Esophagus squamous epithelium (tissue), 5 donors: ENCODE data around the gene ARHGEF17. TPM values are rescaled to one million over a fixed set of nuclear protein-coding genes. Genes with fewer than 3 reads are reported as not detected.
A peak's percentile ranks its signal among the peaks of the same experiment; 100 is the strongest.

ENCODE experiments used
- DNase-seq: peaks from one replicate; lab custom pipeline; 2025; lab: John Stamatoyannopoulos, UW
- H3K27ac ChIP-seq, 4 donors: fragments of 200-600 bp; sonication (generic); one replicate each; pipeline ENCODE4 v1.5.1; 2016 to 2019; ENCODE audit warnings: mild to moderate bottlenecking in 1 of 4
- H3K27me3 ChIP-seq, 4 donors: fragments of 200-600 bp; sonication (generic); 1 replicate in 3 of 4; 2 replicates in 1 of 4; pipeline versions ENCODE4 v1.5.1 to v1.6.0; 2017 to 2021; ENCODE audit warnings: antibody characterized with exemption in 1 of 4
- H3K36me3 ChIP-seq, 3 donors: fragments of 200-600 bp; sonication (generic); one replicate each; pipeline ENCODE4 v1.5.1; 2016 to 2019
- H3K4me1 ChIP-seq, 3 donors: fragments of 200-600 bp; sonication (generic); one replicate each; pipeline ENCODE4 v1.5.1; 2017 to 2019
- H3K4me3 ChIP-seq, 4 donors: fragments of 200-600 bp; sonication (generic); 1 replicate in 3 of 4; 2 replicates in 1 of 4; pipeline ENCODE4 v1.5.1; 2016 to 2019; ENCODE audit warnings: mild to moderate bottlenecking in 2 of 4, moderate library complexity in 1 of 4
- H3K9me3 ChIP-seq, 3 donors: fragments of 200-600 bp; sonication (generic); one replicate each; pipeline ENCODE4 v1.5.1; 2016 to 2019
- POLR2A ChIP-seq, 4 donors: fragments of 450-650 bp; IDR thresholded peaks; one replicate each; pipeline ENCODE4 v1.6.1; 2017; ENCODE audit warnings: antibody characterized with exemption in 4 of 4, mild to moderate bottlenecking in 4 of 4, moderate library complexity in 3 of 4
- WGBS, 2 donors: methylation state at CpG; one replicate each; pipeline ENCODE4 v1.1.5; 2018; 5-methylcytosine and 5-hydroxymethylcytosine counted together
- intact Hi-C: fragments of 100-400 bp; cut with DNase I; formaldehyde crosslinking; loops from one replicate; pipeline ENCODE4 v1.15.0; 2022
- total RNA-seq, 4 donors: library from RNA; depleted of rRNA; stranded (reverse); fragments of >200 nt; gene quantifications; one replicate each; pipeline ENCODE4 v1.1.0, GENCODE V29; 2016
- TF ChIP-seq, protein P1 (sequence below), 6 experiments: fragments of 450-650 bp in 4 of 6; fragments of 200-600 bp in 2 of 6; sonication (generic) in 2 of 6; IDR thresholded peaks; one replicate each; pipeline ENCODE4 v1.5.1; 2016 to 2019; ENCODE audit warnings: antibody characterized with exemption in 6 of 6, mild to moderate bottlenecking in 4 of 6, moderate library complexity in 4 of 6
- donor health status: DM: yes; HTN: yes; CAD: no.

Gene ARHGEF17
- total RNA-seq, 4 donors from 2014 or later, result 3.2 to 23.1 (median 5.4) TPM

DNA sequence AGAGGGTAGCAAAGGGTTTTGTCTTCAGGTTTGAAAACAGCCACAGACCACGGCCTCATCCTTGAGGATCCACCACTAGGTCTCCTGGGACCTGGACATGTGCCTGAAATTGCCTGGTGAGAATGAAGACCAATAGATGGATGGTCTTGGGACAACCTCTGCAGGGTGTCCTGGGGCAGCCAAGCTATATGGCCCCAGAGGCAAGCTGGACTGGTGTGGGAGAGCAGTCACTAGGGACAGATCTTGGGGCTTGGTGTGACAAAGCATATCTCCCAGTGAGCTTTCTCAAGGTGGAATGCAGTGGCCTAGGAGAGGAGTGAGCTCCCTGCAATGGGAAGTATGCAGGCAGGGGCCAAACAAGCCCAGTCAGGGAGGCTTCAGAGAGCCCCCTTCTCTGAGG is 22.4 kb upstream of the ARHGEF17 start:
- intact Hi-C loops, result no loop called here
- H3K4me3 ChIP-seq, result no peak overlapping the region
- 50% methylated on average over 1 of the region's 1 CpG; no CpG with 5 or more reads in 1 of the 2 donors for whole genome bisulfite sequencing, 2 donors

DNA sequence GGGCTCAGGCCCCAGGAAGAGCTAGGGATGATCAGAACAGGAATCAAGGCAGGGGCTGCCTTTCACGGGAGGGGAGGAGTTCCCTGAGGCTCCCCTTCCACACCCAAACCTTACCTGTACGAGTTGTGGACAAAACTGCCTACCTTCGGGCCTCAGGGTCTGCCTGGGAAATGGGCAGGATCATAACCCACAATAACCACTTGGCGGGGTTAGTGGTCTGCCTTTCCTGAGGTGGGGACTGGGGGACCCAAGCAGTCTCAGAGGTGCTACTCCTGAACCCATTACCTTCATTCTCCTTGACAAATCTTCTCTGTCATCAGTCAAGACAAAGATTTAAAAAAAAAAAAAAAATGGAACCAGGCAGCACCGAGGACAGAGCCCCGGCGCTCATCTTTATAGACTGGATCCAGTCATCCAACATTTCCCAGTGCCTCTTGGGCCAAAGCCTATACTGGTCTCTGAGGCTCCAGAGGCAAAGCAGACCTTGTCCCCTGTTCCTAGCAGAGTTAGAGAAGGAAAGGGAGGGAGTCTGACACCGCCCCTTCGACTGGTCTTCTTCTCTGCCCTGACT is 21.8 kb upstream of the ARHGEF17 start:
- TF ChIP-seq POLR2A (IDR thresholded peaks at IDR 0.05), result no peak
- TF ChIP-seq, protein P1, sequence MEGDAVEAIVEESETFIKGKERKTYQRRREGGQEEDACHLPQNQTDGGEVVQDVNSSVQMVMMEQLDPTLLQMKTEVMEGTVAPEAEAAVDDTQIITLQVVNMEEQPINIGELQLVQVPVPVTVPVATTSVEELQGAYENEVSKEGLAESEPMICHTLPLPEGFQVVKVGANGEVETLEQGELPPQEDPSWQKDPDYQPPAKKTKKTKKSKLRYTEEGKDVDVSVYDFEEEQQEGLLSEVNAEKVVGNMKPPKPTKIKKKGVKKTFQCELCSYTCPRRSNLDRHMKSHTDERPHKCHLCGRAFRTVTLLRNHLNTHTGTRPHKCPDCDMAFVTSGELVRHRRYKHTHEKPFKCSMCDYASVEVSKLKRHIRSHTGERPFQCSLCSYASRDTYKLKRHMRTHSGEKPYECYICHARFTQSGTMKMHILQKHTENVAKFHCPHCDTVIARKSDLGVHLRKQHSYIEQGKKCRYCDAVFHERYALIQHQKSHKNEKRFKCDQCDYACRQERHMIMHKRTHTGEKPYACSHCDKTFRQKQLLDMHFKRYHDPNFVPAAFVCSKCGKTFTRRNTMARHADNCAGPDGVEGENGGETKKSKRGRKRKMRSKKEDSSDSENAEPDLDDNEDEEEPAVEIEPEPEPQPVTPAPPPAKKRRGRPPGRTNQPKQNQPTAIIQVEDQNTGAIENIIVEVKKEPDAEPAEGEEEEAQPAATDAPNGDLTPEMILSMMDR (IDR thresholded peaks at IDR 0.05), result no peak
- Histone ChIP-seq H3K4me3 (no peak overlapping the region), H3K4me1 (peaks cover 5 to 40% (median 35%) of the 10 kb centered on the region in 3 donors), H3K9me3 (no peaks in the 10 kb centered on the region), H3K27me3 (no peaks in the 10 kb centered on the region), H3K27ac (no peak overlapping the region), H3K36me3 (no peaks in the 10 kb centered on the region)
- intact Hi-C loops, result no loop called here
- DNase-seq, result no peak
- WGBS, 2 donors, result 87 to 91% methylated on average over 6 to 9 of the region's 9 CpGs

More for the DNA sequence above, 22.4 kb upstream of the ARHGEF17 start:
- Histone ChIP-seq H3K27me3 (no peaks in the 10 kb centered on the region), H3K9me3 (no peaks in the 10 kb centered on the region), H3K27ac (no peak overlapping the region), H3K36me3 (no peaks in the 10 kb centered on the region), H3K4me1 (peaks cover 5 to 40% (median 35%) of the 10 kb centered on the region in 3 donors)
- TF ChIP-seq, protein P1 (IDR thresholded peaks at IDR 0.05), result no peak
- no peak for TF ChIP-seq POLR2A (IDR thresholded peaks at IDR 0.05)
- DNase-seq, result no peak

DNA sequence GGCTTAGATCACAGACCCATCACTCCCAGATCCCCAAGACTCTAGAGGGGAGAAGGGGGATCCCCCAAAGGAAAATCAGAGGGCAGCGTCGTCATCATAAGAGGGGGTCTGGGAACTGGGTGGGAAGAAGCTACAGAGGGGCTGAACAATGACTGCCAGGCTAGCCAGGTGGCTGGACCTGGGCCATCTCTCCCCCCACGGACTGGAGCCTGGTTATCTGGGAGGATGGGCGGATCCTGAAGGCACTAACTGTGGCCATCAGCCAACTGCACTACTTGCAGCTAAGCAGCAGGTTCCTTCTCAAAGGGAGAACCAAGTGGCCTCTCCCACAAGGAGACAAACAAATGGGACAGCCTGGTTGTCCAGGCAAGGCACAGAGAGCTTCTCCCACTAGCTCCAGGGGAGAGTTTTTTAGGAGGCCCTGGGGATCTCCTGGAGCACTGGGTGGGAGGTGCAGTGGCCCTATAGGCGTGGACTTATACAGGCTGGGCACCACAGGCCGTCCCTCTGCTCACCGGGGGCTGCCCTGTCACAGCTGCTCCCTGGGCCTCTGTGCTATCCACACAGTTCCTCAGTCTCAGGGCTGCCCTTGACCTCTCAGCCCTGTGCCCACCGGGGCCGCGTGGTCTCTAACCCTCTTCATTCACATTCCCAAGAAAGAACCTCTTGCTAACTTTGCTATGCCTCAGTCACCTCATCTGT is 20.5 kb upstream of the ARHGEF17 start:
- no peak for DNase-seq
- intact Hi-C loops, result no loop called here
- no peaks in the 10 kb centered on the region for H3K9me3 ChIP-seq
- no peaks in the 10 kb centered on the region for H3K27me3 ChIP-seq
- H3K4me3 ChIP-seq, result no peak overlapping the region
- peak overlapping the region in 2 of 4 donors; percentile 17 to 78 for H3K27ac ChIP-seq
- H3K4me1 ChIP-seq, result peaks cover 5 to 46% (median 35%) of the 10 kb centered on the region in 3 donors
- H3K36me3 ChIP-seq, result no peaks in the 10 kb centered on the region
- 82% methylated on average over 7 of the region's 10 CpGs; no CpG with 5 or more reads in 1 of the 2 donors for WGBS, 2 donors
- TF ChIP-seq, protein P1 (IDR thresholded peaks at IDR 0.05), result no peak
- TF ChIP-seq POLR2A (IDR thresholded peaks at IDR 0.05), result no peak

DNA sequence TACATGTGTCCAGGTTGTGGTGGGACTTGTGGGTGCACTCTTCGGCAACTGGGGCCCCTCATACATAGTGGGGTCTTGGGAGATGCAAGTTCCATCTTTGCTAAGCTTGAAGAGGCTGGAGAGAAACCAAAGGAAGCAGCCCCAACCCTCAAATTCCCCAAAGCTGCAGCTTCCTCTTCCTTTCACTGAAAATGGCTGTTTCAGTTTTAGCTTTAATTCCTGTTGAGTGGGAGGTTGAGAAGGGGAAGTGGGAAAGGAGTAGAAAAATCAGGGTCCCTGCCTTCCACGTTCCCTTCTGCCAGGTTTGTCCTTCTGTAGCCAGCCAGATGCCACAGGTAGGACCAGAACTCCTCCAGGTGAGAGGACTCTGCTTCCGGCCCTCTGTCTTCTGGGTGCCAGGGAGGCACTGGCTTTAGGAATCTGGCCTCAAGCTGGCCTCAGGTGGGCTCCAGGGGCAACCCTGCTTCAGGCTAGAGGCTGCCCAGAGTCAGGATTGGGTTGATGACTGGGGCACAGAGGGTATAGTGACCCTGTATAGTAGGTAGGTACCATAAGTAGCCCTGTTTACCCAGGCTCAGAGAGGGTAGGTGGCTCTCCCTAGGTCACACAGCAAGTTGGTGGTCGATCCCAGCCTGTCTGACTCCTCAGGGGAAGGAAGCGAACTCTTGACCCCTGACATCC is 19.7 kb upstream of the ARHGEF17 start:
- WGBS, 2 donors, result 48 to 67% methylated on average over 2 to 4 of the region's 5 CpGs
- Histone ChIP-seq H3K4me1 (peaks cover 5 to 43% (median 30%) of the 10 kb centered on the region in 3 donors), H3K36me3 (no peaks in the 10 kb centered on the region), H3K9me3 (no peaks in the 10 kb centered on the region), H3K27ac (peak overlapping the region; percentile 12 to 78 (median 52)), H3K27me3 (no peaks in the 10 kb centered on the region), H3K4me3 (no peak overlapping the region)
- TF ChIP-seq POLR2A (IDR thresholded peaks at IDR 0.05), result no peak
- TF ChIP-seq, protein P1 (IDR thresholded peaks at IDR 0.05), result no peak
- no peak for DNase-seq
- intact Hi-C loops, result no loop called here
